NOMO-1 (cell line): Measurements from ENCODE around the gene ZFYVE9.

Experiments
- DNase-seq, 2 experiments: peaks; one replicate each; lab custom pipeline; 2025; ENCODE audit not compliant: unreplicated experiment in 2 of 2; lab: John Stamatoyannopoulos, UW

ZFYVE9 gene

GRCh38 chr1:52237430-52237829 is 95.5 kb downstream of the ZFYVE9 start:
- DNase-seq = peak; percentile 5 to 63

- DNase-seq = no peak
Measured at GRCh38 chr1:52238474-52238873, 96.6 kb downstream of the ZFYVE9 start.

- peak; percentile 54 to 57 for DNase-seq
Measured at GRCh38 chr1:52238887-52239707, 97.2 kb downstream of the ZFYVE9 start.

DNA sequence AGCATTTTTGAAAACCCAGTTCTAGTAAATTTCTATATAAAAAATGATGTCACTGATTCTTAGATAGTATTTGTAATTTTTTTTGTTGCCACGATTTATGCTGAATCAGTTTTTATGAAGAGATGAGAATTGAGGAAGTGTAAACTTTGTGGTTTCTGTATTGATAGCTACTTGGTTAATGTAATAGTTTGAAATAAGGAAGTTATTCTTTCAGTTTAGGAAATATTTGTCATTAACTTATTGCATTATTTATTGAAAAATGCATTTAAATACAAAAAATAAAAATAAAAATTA is 97.8 kb downstream of the ZFYVE9 start:
- DNase-seq = peak; percentile 17 to 95

- peak; percentile 35 to 79 for DNase-seq
Measured at GRCh38 chr1:52240592-52241210, 98.8 kb downstream of the ZFYVE9 start.

DNA sequence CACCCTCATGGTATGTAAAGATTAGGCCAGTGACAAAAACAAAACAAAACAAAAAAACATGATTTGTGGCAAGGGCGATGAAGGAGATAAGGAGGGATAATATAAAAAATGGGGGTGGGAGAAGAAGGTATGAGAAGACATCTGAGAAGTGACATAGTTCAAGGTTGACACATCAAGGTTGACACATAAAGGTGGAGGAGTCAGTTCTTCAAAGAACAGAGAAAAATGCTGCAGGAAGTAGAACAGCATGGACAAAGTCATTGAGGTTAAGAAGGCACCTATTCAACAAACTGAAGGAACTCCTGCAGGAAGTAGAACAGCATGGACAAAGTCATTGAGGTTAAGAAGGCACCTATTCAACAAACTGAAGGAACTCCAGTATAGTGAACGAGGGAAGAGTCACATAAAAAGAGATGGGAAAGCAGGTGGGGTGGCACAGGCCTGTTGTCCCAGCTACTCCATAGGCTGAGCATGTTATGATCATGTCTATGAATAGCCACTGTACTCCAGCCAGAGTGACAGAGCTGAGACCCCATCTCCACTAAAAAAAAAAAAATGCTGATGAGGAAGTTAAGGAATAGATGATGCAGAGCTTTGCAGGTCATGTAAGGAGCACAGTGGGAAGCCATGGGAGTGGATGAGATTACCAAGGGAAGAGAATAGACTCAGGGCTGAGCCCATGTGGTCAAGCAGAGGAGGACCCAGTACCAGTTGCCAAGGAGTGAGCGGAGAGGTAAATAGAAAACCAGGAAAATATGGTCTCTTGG is 101.5 kb downstream of the ZFYVE9 start:
- DNase-seq = no peak

DNA sequence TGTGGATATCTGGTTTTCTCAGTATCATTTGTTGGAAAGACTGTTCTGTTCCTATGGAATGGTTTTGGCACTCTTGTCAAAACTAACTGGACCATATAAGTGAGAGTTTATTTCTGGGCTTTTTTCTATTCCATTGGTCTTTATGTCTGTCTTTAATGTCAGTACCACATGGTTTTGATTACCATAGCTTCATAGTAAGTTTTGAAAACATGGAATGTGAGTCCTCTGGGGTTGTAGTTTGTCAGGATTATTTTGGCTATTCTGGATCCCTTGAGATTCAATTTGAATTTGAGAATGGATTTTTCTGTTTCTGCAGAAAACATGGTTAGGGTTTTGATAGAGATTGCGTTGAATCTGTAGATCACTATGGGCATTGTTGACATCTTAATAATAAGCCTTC is 107.9 kb downstream of the ZFYVE9 start:
- no peak for DNase-seq

DNA sequence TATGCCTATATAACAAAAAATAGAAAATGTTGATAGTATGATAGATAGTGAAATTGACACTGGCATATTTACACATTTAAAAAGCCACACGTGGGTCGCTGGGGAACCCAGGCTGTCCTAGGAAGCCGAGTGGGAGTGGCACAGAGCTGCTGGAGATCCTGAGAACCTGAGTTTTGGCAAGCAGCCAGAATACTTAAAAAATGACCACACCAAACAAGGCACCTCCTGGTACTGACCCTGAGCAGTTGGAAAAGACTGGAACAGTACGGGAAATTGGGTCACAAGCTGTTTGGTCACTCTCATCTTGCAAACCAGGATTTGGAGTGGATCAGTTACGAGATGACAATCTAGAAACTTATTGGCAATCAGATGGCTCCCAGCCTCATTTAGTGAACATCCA is 111.5 kb downstream of the ZFYVE9 start:
- no peak for DNase-seq

DNA sequence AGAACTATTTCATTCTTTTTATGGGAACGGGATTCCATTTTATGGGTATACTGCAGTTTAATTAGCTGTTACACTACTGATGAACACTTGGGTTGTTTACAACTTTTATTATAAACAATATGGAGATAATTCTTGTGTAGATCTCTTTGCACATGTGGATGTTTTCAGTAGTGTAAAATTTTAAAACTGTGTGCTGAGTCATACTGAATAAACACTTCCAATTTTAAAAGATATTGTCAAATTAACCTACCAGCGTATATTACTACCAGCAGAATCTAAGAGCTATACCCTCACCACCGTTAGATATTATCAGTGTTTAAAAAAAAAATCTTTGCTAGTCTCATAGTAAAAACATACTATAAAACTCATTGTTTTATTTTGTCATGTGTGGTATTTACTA is 118.0 kb downstream of the ZFYVE9 start:
- DNase-seq = no peak

- peak in 1 of 2 experiments; percentile 4 for DNase-seq
Measured at GRCh38 chr1:52263153-52263910, 121.4 kb downstream of the ZFYVE9 start.

- DNase-seq = no peak
Measured at GRCh38 chr1:52264530-52265115, 122.7 kb downstream of the ZFYVE9 start.

DNA sequence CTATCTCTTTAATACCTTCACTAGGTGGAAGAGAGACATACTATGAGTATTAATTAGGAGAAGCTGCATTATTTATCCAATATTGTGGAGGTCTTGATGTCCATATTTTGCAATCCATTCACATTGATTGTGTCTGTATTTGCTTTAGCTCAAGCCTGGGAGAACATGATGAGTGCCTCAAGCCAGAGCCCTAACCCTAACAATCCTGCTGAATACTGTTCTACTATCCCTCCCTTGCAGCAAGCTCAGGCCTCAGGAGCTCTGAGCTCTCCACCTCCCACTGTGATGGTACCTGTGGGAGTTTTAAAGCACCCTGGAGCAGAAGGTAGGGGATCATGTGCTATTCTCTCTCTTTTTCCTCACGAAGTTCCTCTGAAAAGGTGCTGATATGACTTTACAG is 124.6 kb downstream of the ZFYVE9 start:
- DNase-seq = no peak

DNA sequence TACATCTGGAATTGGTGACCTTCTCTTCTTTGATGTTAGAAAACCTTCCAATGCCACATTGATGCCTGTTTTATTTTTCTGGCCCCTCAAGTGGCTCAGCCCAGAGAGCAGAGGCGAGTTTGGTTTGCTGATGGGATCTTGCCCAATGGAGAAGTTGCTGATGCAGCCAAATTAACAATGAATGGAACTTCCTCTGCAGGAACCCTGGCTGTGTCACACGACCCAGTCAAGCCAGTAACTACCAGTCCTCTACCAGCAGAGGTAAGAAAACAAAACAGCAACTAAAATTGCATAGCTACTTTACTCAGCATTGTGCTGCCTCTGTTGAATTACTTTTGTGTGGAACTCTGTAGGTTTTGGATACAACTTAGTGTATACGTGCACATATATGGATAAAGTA is 126.5 kb downstream of the ZFYVE9 start:
- DNase-seq = no peak

DNA sequence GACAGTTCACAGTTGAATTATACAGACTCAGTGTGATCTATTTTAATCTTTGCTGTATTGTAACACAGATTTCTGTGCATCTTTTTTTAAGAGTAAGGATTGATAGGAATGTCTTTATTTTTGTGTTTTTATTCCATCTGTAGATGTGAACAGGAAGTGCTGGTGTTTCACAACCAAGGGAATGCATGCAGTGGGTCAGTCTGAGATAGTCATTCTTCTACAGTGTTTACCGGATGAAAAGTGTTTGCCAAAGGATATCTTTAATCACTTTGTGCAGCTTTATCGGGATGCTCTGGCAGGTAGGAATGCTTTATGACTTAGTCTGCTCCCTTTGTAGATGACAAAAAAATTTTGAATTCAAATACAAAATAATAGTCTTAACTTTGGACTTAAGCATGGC is 139.6 kb downstream of the ZFYVE9 start:
- DNase-seq = no peak

GRCh38 chr1:52288286-52288685 is 146.4 kb downstream of the ZFYVE9 start:
- no peak for DNase-seq

GRCh38 chr1:52294580-52294979 is 152.7 kb downstream of the ZFYVE9 start:
- no peak for DNase-seq

DNA sequence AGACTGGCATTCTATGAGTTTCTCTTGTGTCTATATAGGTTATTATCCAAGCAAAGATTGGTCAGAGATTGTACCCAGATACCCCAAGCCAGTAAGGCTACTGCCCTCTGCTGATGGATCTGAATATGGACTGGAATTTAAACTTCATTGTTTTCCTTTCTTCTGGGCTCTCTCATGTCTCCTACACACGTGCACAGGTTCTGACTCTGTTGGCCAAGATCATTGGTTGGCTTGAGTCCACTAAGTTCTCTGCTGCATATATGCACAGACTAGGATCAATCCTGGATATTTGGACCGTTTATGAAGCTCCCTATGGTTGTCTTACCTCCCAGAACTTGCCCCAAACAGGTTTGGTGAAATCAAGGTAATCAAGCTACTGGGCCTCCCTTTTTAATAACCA is 154.5 kb downstream of the ZFYVE9 start:
- DNase-seq = peak; percentile 35 to 60

DNA sequence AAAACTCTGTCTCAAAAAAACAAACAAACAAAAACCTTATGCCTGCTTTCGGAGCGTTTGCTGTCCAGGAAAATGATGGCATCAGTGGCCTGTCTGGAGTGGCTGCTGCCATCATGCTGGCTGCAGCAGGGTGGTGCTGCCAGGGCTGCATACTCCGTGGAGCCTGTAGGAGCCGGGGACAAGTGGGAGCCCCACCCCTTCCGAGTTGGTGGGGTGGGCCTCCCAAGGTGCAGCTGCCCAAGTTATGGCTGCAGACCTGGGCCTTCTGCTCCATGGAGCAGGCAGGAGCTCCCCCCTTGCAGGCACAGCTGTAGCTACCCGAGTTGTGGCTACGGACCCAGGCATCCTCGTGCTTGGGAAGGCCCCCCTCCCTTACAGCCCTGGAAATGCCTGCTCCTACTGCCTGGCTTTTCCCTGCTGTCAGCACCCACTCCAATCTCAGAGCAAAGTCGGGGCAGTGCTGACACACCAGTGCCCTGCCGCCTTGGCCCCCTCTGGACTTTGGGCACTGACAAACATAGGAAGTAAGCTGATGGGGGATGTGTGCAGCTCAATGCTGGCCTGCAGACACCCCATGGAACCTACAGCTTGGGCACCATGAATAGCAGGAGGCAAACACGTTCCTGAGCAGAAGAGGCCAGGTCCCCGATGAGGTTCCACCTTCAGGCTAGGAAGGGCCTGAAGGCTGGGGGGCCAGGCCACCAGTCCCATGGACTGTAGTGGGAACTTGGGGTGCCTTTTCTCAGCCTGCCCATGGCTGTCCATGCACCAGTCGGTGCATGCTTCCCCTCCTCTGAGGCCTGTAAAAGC is 163.7 kb downstream of the ZFYVE9 start:
- DNase-seq = no peak

DNA sequence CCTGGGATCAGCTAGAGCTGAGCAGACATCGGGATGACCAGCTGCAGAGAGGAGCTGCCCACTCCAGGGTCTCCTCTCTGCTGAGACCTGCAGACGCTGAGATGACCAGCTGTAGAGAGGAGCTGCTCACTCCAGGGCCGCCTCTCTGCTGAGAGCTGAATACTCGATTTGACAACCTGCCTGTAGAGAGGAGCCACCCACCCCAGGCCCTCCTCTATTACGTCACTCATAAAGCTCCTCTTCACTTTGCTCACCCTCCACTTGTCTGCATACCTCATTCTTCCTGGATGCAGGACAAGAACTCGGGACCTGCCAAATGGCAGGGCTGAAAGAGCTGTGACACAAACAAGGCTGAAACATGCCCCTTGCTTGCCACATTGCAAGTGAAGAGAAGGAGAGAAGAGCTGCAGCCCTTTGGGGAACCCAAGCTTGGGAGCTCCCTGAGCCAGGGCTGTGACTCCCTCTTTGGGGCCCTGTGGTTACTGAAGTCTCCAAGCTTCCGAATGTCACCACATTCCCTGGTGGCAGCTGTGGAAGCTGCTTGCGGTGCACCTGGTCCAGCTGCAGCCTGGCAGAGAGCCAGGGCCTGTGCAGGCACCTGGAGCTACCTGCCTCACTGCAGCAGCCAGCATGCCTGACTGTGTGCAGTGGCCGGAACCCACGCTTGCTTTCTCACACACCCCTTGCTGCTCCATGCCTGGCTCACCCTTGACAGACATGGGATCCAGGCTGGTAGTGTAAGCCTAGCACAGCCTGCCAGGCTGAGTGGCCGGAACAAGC is 164.5 kb downstream of the ZFYVE9 start:
- no peak for DNase-seq
